ENCODE measurements around the gene PHTF1.

Gene PHTF1

DNA sequence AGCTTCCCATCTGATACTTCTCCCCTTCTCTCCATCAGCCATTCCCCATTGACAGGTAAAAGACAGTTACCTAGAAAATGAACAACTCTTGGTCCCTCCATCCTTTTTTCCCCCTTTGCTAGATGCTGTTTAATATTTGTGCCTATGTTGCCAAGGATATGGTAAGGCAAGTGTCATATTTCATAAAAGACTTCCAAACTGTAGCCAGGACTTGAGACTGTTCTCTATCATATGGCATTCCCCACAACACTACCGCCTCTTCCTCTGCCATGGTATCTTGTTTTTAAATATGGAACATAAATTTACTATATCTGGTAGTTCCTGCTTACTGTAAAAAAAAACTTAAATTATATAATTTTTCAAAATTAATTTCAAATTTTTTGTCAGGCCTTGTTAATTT is 97.2 kb downstream of the PHTF1 start:
- no peak for DNase-seq

- DNase-seq, result no peak
Observed at GRCh38 chr1:113660088-113660487, 99.2 kb downstream of the PHTF1 start.

GRCh38 chr1:113659556-113659955 is 99.7 kb downstream of the PHTF1 start:
- no peak for DNase-seq

- no peak for DNase-seq
Observed at GRCh38 chr1:113659035-113659434, 100.3 kb downstream of the PHTF1 start.

- no peak for DNase-seq
Observed at GRCh38 chr1:113657556-113658063, 101.7 kb downstream of the PHTF1 start.

- no peak for DNase-seq
Observed at GRCh38 chr1:113657126-113657525, 102.2 kb downstream of the PHTF1 start.

GRCh38 chr1:113654883-113655282 is 104.4 kb downstream of the PHTF1 start:
- no peak for DNase-seq

DNA sequence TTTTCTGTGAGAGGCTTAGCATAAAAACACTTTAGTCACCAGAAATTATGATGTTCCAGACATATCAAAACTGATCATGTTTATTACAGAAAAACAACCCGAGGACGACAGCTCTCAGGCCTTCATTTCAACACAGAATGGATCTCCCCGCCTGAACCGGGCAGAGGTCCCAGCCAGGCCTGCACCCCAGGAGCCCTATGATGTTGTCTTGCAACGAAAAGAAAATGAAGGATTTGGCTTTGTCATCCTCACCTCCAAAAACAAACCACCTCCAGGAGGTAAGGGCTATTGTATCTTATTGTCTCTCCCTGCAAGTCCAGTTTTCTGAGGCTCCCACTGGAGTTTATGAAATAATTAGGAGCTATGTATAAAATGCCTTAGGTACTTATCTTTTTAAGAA is 105.5 kb downstream of the PHTF1 start:
- DNase-seq, result no peak

DNA sequence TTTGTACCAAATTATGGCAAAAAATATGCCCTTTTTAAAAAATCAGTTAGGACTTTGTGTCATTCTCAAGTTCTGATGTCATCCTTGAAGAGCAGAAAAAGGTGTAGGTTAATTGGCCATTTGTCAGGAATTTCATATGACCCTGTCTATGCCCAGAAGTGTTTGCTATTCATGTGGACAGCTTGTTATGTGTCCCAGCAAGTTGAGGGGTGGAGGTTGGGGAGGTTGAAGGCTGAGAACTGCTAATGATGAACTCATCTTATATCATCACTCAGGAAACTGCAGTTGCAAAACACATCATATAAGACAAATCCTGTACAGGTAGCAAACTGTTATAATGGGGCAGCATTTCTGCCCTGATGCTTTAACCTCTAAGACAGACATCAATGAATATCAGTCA is 106.5 kb downstream of the PHTF1 start:
- DNase-seq, result no peak

GRCh38 chr1:113648478-113648877 is 110.8 kb downstream of the PHTF1 start:
- no peak for DNase-seq

- DNase-seq, result no peak
Observed at GRCh38 chr1:113647164-113647563, 112.1 kb downstream of the PHTF1 start.

Data from NCI-H748 treated with DMSO at 0.1 percent for 48 hours (cell line).